Measurements from ENCODE around the gene C1QTNF7.
A peak's percentile ranks its signal among the peaks of the same experiment; 100 is the strongest.

C1QTNF7 gene

DNA sequence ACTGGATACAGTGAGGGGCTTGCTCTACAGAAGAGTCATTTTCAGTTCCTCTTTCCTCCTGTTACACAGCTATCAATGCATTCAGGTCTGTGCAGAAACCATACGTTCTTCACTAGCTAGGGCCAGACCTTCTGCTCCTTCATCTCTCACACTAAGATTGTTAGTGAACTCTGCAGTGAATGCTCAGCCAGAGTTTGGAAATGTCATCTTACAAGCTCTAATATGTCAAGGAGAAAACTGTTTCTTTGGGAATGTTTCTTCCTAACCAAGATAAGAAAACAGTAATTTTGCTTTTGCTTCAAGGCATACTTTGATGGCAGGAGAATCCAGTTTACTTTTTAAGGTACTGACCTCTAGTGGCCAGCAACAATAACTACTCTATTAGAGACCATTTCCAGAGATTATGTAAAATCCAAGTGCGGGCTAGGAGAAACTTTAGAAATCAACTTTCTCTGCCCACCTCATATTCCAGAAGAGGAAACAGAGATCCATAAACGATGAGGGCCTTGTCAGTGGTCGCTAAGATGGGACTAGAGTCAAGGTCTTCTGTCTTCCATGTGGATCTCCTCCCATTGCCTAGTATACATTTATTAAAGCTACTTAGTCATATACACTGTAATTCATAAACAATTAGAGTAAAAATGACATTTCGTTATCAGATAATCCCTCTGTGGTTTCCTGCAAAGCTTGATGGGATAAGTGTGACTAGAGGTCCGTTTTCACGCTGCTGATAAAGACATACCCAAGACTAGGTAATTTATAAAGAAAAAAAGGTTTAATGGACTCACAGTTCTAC lies 29.8 kb downstream of the C1QTNF7 start:
- DNase-seq (ENCODE audit: low spot score) = peak; percentile 56

DNA sequence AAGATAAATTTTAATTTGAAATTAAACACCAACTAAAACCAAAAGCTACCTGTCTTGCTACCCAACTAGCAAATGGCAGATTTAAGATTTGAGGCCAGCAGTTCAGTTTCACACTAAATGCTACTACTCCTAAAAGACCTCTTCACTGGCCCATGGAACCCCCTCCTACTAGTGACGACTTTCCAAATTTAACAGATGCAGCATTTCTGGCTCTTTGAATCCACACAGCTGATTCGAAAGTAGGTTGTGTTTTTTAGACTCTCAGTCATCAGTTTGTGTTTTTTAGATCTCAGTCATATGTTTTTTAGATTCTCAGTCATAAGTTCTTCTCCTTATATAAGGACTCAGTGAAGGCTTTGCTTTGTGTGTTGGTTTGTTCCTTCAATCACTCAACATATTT lies 30.8 kb downstream of the C1QTNF7 start:
- DNase-seq (ENCODE audit: low spot score) = no peak

DNA sequence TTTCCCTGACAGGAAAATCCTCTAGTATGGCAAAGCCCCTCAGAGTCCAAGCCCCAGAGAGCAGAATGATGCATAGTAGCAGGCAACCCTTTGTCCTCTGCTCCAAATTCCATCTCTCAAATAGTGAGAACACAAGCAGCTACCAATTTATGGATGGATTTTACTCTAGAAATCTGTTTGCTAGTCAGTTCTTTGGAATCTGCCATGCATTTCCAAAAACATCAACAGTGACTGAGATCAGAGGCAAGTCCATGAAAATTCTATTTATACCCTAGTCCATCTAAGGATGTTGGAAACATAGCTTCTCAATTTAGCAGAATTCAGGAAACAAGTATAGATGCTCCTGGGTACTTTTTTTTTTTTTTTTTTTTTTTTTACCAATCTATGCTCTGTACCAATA lies 31.9 kb downstream of the C1QTNF7 start:
- DNase-seq (ENCODE audit: low spot score) = no peak

DNA sequence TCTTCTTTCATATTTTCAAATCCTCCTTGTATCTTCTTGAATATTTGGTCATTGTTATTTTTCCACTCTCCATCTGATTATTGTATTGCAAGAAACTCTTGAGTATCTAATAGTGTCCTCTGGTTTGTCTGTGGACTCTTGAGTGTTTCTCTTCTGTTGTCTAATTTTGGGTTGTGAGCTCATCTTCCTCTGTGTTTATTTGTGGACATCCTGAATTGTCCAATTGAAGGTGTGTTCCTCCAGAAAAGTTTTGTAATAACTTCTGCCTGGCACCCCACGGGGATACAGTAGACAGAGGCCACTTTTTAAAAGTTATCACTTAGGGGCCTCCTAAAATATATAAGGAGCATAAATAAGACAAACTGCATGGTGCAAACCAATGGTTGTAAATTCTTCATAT lies 38.8 kb downstream of the C1QTNF7 start:
- no peak for DNase-seq (ENCODE audit: low spot score)

DNA sequence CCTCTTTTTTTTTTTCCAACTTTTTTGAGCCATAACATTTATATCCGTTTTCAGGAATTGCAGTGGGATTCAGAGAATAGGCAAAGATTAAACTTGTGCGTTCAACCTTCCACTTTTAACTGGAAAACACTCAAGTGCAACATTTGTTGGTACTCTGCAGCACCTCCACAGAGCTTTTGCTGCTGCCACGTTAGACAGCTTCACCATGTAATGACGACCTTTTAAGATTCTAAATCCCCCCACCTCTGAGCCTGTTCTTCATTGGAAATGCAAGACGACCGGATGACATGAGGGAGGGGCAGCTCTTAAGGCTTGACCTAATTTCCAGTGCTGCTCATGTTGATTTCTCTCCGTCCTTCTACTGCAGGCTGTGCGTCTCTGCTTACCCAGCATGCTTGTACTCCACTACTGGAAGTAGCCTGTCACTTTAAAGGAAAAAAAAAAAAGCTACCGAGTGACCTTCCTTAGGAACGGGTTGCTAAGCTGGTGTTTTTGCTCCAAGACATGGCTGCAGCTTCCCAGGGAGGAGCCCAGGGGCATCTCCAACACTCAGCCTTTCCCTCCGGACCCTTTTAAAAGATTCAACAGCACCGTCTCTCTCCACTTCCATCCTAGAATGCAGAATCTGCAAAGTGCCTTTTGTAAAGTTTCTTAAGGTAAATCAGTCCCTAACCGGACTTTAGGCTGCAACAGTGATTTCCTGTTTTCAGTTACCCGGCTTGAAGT lies 41.7 kb downstream of the C1QTNF7 start, which contains the start of gene CC2D2A:
CC2D2A (plus strand) TSS at position 481 of the 726 bp plus-strand sequence. CDS start 6,051 bp downstream, outside the sequence.
- peak; percentile 76 for DNase-seq (ENCODE audit: low spot score)

DNA sequence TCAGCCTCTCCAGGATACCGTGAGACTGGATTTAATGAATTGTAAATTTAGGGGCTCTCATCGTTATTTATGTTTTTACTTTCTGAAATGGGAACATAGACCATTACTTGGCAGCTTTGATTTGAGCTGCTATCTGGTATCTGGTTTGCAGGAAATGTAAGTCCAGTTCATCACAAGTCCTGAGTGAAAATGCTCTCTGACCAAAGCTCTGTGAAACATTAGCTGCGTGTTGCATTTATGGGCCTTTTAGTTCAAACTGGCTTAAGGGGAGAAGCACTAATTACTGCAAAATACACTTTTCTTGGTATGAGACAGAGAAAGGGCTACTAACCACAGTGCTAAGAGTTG lies 42.3 kb downstream of the C1QTNF7 start:
- no peak for DNase-seq (ENCODE audit: low spot score)

DNA sequence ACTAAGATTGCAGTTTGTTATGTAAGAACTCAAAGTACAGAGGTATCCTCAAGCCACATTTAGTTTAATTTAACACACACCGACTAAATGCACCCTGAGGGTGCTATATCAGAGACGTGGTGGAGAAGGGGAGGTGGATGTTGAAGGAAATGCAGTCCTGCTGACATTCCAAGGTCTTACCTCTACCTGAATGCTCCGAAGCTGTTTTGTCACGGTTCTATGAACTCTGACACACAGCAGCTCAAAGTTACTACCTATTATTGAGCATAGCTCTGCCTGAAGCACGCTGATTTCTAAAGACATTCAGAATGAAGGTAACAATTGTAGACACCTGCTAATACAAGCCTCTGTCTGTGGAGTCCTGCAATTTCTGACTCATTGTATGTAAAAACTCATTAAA lies 48.6 kb downstream of the C1QTNF7 start:
- no peak for DNase-seq (ENCODE audit: low spot score)

DNA sequence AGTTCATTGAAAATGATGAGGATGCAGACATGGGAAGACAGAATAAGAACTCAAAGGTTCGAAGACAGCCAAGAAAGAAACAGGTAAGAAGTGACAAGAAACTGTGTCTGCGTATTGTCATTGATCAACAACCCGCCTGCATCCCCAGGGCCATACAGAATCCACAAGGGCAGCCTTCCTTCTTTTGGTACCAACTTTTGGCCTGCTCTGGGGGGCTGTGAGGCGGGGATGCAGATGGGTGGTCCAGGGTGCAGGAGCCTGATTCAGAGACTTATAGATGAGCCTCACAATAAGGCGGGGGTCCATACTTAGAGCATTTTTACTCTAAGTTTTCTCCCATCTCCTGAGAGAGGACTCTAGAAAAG lies 50.9 kb downstream of the C1QTNF7 start:
- DNase-seq (ENCODE audit: low spot score) = no peak

DNA sequence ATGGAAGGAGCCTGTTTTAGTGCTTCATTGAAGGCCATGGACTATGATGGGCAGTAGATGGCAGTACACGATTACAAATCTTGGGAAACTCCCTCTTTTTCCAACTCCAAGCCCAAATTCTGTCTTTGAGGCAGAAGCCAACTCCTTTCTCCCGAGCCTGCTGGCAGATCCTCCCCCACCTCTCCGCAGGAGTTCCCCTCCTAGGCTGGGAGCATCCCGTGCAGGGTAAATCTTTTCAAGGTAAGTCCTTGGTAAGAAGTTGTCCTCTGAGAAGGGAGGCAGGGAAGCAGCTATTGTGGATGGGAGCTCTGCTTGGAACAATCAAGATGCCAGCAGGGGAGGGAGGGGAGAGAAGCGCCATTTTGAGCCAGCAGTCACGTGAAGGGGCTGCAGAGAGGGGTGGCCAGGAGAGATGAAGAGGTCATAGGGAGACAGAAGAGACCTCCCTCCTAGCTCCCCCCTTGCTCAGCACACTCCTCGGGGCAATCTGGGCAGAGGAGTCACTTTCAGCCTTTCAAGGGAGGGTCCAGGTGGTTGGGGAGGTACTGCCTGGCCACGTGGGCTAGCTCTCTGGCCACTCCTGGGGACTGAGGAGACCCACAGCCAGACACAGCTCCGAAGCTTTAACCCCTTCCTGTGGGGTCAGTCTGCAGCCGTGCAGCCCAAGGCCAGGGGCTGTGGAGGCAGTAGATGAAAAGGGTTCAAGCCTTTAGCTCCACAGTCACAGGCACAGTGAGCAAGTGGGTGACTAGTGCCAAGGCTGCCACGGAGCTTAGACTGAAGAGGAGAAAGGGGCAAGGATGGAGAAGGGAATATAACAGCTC lies 51.5 kb downstream of the C1QTNF7 start:
- peak; percentile 85 for DNase-seq (ENCODE audit: low spot score)

DNA sequence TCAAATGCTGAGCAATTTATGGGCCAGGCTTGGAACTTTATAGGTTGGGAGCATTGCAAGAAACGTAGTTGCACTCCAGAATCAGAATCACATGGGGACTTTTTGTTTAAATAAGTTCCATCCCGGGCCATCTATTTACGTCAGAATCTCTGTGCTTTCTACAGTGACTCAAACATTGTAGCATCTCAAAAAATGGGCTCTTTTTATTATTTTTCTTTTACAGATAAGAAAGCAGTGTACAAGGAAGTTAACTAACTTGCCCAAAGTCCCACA lies 52.0 kb downstream of the C1QTNF7 start:
- peak; percentile 22 for DNase-seq (ENCODE audit: low spot score)

DNA sequence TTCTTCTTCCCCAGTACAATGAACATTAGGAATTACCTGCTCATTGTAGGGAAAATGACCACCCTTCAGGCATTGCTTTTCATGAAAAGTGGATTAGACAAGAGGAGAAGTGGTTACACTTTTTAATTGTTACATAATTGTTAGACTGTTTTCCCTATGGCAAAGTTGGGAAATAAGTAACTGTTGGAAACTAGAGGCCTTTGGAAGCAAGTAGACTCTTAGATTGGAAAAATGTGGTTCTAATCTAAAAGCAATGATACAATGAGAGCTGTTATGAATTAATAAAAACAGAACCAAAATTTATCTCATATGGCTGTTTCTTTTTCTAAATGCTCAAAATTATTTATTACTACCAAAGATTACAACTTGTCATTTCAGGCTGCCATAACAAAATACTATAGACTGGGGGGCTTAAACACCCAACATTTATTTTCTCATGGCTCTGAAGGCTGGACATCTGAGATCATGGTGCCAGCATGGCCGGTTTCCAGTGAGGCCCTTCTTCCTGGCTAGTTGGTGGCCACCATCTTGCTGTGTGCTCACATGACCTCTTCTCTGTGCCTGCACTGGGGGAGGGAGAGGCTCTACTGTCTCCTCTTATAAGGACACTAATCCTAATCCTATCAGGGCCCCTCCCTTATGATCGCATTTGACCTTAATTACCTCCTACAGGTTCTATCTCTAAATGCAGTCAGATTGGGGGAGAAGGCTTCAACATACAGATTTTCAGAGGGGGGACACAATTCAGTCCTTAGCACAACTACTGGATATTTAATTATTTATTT lies 54.3 kb downstream of the C1QTNF7 start:
- no peak for DNase-seq (ENCODE audit: low spot score)

DNA sequence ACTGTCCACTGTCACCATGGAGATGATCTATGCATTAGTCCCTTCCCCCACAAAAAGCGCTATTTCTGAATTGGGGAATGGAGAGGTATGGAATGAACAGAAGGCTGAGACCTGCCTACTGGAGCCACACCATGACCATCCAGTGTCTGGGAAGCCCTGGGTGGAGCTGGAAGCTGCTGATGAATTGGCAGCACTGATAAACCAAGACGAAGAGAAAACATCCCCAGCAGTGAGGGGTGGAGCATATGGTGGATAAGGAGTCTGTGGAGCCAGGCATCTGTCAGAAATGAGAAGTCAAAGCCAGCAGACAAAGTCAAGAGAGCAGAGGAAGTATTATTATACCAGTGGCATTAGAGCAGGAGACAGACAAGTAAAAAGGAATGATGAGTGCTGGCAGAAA lies 55.0 kb downstream of the C1QTNF7 start:
- DNase-seq (ENCODE audit: low spot score) = no peak

DNA sequence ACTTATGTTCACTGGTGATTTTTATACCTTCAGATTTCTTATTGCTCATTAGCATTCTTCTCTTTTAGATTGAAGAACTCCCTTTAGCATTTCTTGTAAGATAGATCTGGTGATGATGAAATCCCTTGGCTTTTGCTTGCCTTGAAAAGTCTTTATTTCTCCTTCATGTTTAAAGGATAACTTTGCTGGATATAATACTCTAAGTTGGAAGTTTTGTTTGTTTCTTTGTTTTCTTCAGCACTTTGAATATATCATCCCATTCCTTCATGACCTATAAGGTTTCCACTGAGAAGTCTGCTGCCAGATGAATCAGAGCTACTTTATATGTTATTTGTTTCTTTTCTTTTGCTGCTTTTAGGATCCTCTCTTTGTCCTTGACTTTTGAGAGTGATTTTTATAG lies 60.3 kb downstream of the C1QTNF7 start:
- DNase-seq (ENCODE audit: low spot score) = no peak

DNA sequence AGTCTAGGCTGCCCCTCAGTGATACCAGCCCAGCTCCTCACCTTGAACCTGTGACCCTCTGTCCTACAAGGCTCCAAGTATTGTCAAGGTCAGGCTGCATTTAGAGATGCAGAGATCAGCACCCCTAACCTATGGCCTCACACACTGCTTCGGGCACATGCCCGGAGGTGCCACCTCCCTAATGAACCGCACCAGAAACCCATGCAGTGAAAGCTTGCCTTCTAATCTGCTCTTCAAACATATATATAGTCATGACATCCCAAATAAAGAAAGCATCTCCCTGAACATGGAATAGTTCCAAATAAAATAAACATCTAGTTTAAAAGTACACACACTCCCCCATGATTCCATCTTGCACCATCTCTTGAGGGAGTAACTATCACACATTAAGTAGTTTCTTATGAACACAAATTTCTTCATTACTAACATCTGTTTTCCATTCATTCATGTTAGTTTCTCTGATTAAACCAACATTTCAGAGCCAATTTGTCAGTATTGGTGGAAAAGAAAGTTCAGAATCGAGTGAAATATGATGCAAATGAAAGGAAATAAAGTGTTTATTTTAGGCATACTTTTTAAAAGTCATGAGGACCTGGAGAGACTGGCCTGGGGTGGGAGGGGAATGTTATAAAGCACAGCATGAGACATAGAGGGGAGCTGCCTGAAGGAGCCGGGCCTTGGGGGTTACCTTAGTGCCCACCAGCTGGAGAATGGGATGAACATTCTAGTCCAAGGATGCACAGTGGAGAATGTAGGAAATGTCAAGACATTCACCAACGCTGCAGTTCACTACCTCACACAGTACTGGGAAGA lies 61.0 kb downstream of the C1QTNF7 start:
- no peak for DNase-seq (ENCODE audit: low spot score)

DNA sequence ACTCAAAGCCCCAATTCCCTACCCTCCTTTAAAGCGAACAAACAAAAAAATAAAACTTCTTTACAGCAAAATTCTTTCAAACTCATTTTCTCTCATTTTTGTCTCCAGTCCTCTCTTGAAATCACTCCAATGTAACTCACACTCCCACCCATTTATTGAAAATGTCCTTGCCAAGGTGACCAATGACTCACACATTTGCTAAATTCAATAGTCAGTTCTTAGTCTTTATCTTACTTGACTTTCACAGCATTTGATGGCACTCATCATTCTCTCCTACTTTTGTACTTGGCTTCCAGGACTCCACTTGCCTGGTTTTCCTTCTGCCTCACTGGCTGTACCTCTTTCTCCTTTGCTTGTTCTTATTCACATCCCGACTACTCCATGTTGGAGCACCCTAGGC lies 61.7 kb downstream of the C1QTNF7 start:
- DNase-seq (ENCODE audit: low spot score) = no peak

DNA sequence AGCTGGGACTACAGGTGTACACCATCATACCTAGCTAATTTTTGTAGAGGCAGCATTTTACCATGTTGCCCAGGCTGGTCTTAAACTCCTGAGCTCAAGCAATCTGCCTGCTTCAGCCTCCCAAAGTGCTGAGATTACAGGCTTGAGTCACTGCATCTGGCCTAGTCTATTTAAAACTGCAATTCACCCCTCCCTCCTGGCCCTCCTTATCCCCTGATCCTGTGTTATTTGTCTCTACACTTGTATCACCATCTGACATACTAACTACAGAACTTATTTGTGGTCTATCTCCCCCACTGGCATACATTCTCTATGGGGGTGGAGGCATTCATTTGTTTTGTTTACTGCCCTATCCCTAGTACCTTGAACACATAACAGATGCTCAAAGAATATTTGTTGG lies 65.6 kb downstream of the C1QTNF7 start:
- DNase-seq (ENCODE audit: low spot score) = no peak

DNA sequence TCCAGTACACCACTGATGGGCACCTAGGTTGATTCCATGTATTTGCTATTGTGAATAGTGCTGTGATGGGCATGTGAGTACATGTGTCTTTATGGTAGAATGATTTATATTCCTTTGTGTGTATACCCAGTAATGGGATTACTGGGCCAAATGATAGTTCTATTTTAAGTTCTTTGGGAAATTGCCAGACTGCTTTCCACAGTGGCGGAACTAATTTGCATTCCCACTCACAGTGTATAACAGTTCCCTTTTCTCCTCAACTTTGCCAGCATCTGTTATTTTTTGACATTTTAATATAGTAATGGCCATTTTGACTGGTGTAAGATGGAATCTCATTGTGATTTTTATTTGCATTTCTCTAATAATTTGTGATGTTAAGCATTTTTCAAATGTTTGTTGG lies 67.8 kb downstream of the C1QTNF7 start:
- no peak for DNase-seq (ENCODE audit: low spot score)
